ENCODE results near the gene HRH3.

DNA sequence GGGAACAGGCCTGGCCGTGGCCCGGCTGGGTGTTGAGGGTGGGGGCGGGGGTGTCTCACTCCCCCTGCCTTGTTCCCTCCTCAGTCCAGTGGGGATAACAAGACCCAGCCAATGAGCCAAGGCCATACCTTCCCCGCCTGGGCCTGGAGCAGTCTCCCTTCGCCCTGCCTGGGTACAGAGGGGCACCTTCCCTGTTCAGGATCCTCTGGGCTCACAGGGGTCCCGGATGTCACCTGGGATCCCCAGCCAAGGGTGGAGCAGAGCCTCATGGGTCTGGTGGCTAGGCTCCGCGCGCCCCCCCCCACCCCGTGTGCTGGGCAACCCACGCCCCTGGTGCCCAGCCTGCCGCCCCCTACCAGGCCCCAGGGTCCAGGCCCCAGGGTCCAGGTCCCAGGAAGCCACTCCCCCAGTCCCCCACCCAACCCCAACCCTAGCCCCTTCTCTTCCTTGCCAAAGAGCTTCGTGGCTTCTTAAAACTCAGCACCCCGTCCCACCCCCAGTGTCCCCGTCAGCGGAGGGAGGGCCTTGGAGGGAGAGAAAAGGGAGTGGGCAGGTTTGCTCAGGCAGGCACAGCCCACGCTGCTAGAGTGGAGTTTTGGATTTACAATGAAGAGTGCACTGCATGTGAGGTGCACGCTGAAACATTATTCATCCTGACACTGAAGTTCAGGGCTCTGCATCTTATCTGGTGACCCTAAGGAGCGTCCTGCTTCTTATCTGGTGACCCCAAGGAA lies 11.8 kb downstream of the HRH3 start:
- TF ChIP-seq POLR2A (IDR thresholded peaks at IDR 0.05) = no peak
- TF ChIP-seq, protein P1, sequence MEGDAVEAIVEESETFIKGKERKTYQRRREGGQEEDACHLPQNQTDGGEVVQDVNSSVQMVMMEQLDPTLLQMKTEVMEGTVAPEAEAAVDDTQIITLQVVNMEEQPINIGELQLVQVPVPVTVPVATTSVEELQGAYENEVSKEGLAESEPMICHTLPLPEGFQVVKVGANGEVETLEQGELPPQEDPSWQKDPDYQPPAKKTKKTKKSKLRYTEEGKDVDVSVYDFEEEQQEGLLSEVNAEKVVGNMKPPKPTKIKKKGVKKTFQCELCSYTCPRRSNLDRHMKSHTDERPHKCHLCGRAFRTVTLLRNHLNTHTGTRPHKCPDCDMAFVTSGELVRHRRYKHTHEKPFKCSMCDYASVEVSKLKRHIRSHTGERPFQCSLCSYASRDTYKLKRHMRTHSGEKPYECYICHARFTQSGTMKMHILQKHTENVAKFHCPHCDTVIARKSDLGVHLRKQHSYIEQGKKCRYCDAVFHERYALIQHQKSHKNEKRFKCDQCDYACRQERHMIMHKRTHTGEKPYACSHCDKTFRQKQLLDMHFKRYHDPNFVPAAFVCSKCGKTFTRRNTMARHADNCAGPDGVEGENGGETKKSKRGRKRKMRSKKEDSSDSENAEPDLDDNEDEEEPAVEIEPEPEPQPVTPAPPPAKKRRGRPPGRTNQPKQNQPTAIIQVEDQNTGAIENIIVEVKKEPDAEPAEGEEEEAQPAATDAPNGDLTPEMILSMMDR (IDR thresholded peaks at IDR 0.05) = no peak
